HepG2 (cell line): Measurements from ENCODE around the gene PKIG. TPM values are rescaled to one million over a fixed set of nuclear protein-coding genes. Genes with fewer than 3 reads are reported as not detected.

Source experiments
- ATM ChIP-seq: fragments of 450-650 bp; IDR thresholded peaks from 2 replicates; pipeline ENCODE4 v1.7.1; 2017; ENCODE audit warnings: mild to moderate bottlenecking, borderline replicate concordance
- DR1 ChIP-seq: sonication (generic); formaldehyde crosslinking; IDR thresholded peaks from 2 replicates; pipeline ENCODE4 v1.8.0; 2021; ENCODE audit warnings: mild to moderate bottlenecking, missing genetic modification reagents, inconsistent platforms
- ELF4 ChIP-seq: sonication (generic); formaldehyde crosslinking; IDR thresholded peaks from 2 replicates; pipeline ENCODE4 v1.5.0; 2020; ENCODE audit warnings: missing genetic modification reagents, mild to moderate bottlenecking, moderate library complexity, borderline replicate concordance
- GMEB1 ChIP-seq: sonication (generic); formaldehyde crosslinking; IDR thresholded peaks from 2 replicates; pipeline ENCODE4 v1.5.1; 2020; ENCODE audit warnings: missing genetic modification reagents, mild to moderate bottlenecking, borderline replicate concordance
- MTF1 ChIP-seq: sonication (generic); formaldehyde crosslinking; IDR thresholded peaks from 2 replicates; pipeline ENCODE4 v1.5.0; 2020; ENCODE audit warnings: missing genetic modification reagents
- SP5 ChIP-seq: IDR thresholded peaks from 2 replicates; pipeline ENCODE4 v1.6.1; 2016; ENCODE audit warnings: low read depth, borderline replicate concordance
- TFDP2 ChIP-seq: sonication (generic); formaldehyde crosslinking; IDR thresholded peaks from 2 replicates; pipeline ENCODE4 v1.4.0; 2020; ENCODE audit warnings: missing genetic modification reagents
- YEATS4 ChIP-seq: sonication (generic); formaldehyde crosslinking; IDR thresholded peaks from 2 replicates; pipeline ENCODE4 v1.4.0; 2020; ENCODE audit warnings: missing genetic modification reagents, borderline replicate concordance
- ZBTB10 ChIP-seq: sonication (generic); formaldehyde crosslinking; IDR thresholded peaks from 2 replicates; pipeline ENCODE4 v1.4.0; 2020; ENCODE audit warnings: missing genetic modification reagents, borderline replicate concordance
- ZBTB39 ChIP-seq: sonication (generic); formaldehyde crosslinking; IDR thresholded peaks from 2 replicates; pipeline ENCODE4 v1.5.0; 2020; ENCODE audit warnings: missing genetic modification reagents
- ZC3H13 ChIP-seq: sonication (generic); formaldehyde crosslinking; IDR thresholded peaks from 2 replicates; pipeline ENCODE4 v1.8.1; 2023; ENCODE audit warnings: mild to moderate bottlenecking, missing genetic modification reagents, moderate library complexity
- ZMYM2 ChIP-seq: sonication (generic); formaldehyde crosslinking; IDR thresholded peaks from 2 replicates; pipeline ENCODE4 v1.8.0; 2022; ENCODE audit warnings: mild to moderate bottlenecking, missing genetic modification reagents
- ZNF34 ChIP-seq: sonication (generic); formaldehyde crosslinking; IDR thresholded peaks from 2 replicates; pipeline ENCODE4 v1.4.0; 2020; ENCODE audit warnings: mild to moderate bottlenecking, missing genetic modification reagents, borderline replicate concordance
- ZNF556 ChIP-seq: sonication (generic); formaldehyde crosslinking; IDR thresholded peaks from 2 replicates; pipeline ENCODE4 v1.4.0; 2020; ENCODE audit warnings: mild to moderate bottlenecking, missing genetic modification reagents, borderline replicate concordance
- ZNF589 ChIP-seq: sonication (generic); formaldehyde crosslinking; conservative IDR thresholded peaks from 2 replicates; pipeline ENCODE4 v1.8.0; 2022; ENCODE audit warnings: mild to moderate bottlenecking, moderate library complexity, missing genetic modification reagents
- ZNF770 ChIP-seq: sonication (generic); formaldehyde crosslinking; IDR thresholded peaks from 2 replicates; pipeline ENCODE4 v1.5.0; 2020; ENCODE audit warnings: mild to moderate bottlenecking, missing genetic modification reagents
- ZNF839 ChIP-seq: sonication (generic); formaldehyde crosslinking; IDR thresholded peaks from 2 replicates; pipeline ENCODE4 v1.4.0; 2020; ENCODE audit warnings: missing genetic modification reagents, mild to moderate bottlenecking, borderline replicate concordance
- ZZZ3 ChIP-seq: sonication (generic); formaldehyde crosslinking; IDR thresholded peaks from 2 replicates; pipeline ENCODE4 v1.4.0; 2020; ENCODE audit warnings: missing genetic modification reagents, mild to moderate bottlenecking, borderline replicate concordance
- polyA plus RNA-seq, 8 experiments: library from polyadenylated mRNA; depleted of rRNA in 3 of 8; stranded (reverse) in 7 of 8; unstranded in 1 of 8; fragments of >200 nt; fragmentation: Illumina TruSeq in 4 of 8; extraction: Trizol in 4 of 8; gene quantifications; 2 replicates each; pipeline versions ENCODE4 v1.2.1 to v1.2.3, GENCODE V29; 2011 to 2016; ENCODE audit warnings: low read depth in 4 of 8, missing spikeins in 1 of 8, mixed read lengths in 1 of 8; ENCODE audit not compliant: insufficient read depth in 1 of 8
- total RNA-seq, 5 experiments: library from RNA; depleted of rRNA; stranded (reverse); fragments of >200 nt; fragmentation: Illumina TruSeq; extraction: Trizol; gene quantifications; 2 replicates each; pipeline ENCODE4 v1.2.3, GENCODE V29; 2016; ENCODE audit warnings: low read depth in 1 of 5

Gene PKIG
- total and polyA plus RNA-seq, 2 of the 13 experiments (the other 11 are each of a cell fraction or from before 2014, with no cell fraction given) = 30.8 to 44.5 TPM

- 0 out of 2 replicates have a peak, but pooled peaks have one; percentile 22 for TF ChIP-seq ZMYM2
- TF ChIP-seq ELF4 (CRISPR knock-in tag) = no peak; the same call in 1 of the 2 replicates
- TF ChIP-seq ZZZ3 (CRISPR knock-in tag) = no peak
- TF ChIP-seq SP5 (CRISPR knock-in tag) = no peak; the same call in 1 of the 2 replicates
- TF ChIP-seq ZBTB10 (CRISPR knock-in tag) = no peak
- TF ChIP-seq ATM = no peak
- peak; percentile 36; the same call in 1 of the 2 replicates for TF ChIP-seq YEATS4
- TF ChIP-seq ZNF770 (CRISPR knock-in tag) = 0 out of 2 replicates have a peak, but pooled peaks have one; percentile 28
- peak; percentile 88; the same call in 1 of the 2 replicates for TF ChIP-seq ZNF556
- TF ChIP-seq ZNF34 (CRISPR knock-in tag) = 0 out of 2 replicates have a peak, but pooled peaks have one; percentile 61
- no peak for TF ChIP-seq MTF1 (CRISPR knock-in tag)
- no peak for TF ChIP-seq ZBTB39
- no peak for TF ChIP-seq DR1 (CRISPR knock-in tag)
- 0 out of 2 replicates have a peak, but pooled peaks have one; percentile 7 for TF ChIP-seq ZNF589
- no peak; the same call in 1 of the 2 replicates for TF ChIP-seq ZNF839 (CRISPR knock-in tag)
- 0 out of 2 replicates have a peak, but pooled peaks have one; percentile 29 for TF ChIP-seq TFDP2 (CRISPR knock-in tag)
- peak; percentile 55; the same call in 1 of the 2 replicates for TF ChIP-seq GMEB1
- TF ChIP-seq ZC3H13 (CRISPR knock-in tag) = 0 out of 2 replicates have a peak, but pooled peaks have one; percentile 53
These were observed 69.5 kb downstream of the PKIG start, which contains the start of gene ADA (continued) for GRCh38 chr20:44651684-44652423.
